K562 (cell line): ENCODE data around the gene PPP2R3B. TPM values are rescaled to one million over a fixed set of nuclear protein-coding genes. Genes with fewer than 3 reads are reported as not detected.

ENCODE experiments used
- ATAC-seq: fragments of 200-7000 bp; cut with Tn5 transposase; 3 replicates; pipeline ENCODE4 v1.9.1; 2020; ENCODE audit warnings: moderate library complexity
- BruUV-seq: library from RNA; stranded (reverse); fragments of 400-500 nt; replicated peaks from 2 replicates; lab custom pipeline; 2021; lab: Mats Ljungman, UMichigan
- CTCF ChIA-PET: fragments of 300-600 bp; formaldehyde crosslinking; extraction: SDS; loops from one replicate; lab custom pipeline; 2021; ENCODE audit warnings: low intra/inter-chr PET ratio; lab: Yijun Ruan, JAX
- POLR2A ChIA-PET: fragments of 300-600, 350-650 bp; sonication (Branson Sonifier 250); formaldehyde crosslinking; extraction: SDS; loops from one replicate; lab custom pipeline; 2021; ENCODE audit warnings: antibody characterized with exemption, inconsistent platforms; lab: Yijun Ruan, JAX
- DNase-seq, 4 experiments: peaks; one replicate each; pipeline versions ENCODE4 v3.0.0 to v3.0.0-alpha.2; 2011 to 2018; ENCODE audit warnings: low spot score in 3 of 4, mixed read lengths in 3 of 4; ENCODE audit errors: extremely low read depth in 1 of 4
- FAIRE-seq: peaks from 2 replicates; lab custom pipeline; 2011; peaks lifted over from hg19 to GRCh38; lab: Jason Lieb, UNC
- H2AFZ ChIP-seq: 2 replicates; pipeline ENCODE4 v1.6.0; 2011; ENCODE audit warnings: low read depth, low read length, control low read depth, inconsistent platforms
- H3K27ac ChIP-seq: fragments of 200-600 bp; 3 replicates; pipeline ENCODE4 v1.8.0; 2011; ENCODE audit warnings: low read depth, mild to moderate bottlenecking, control low read depth, inconsistent platforms, low read length, moderate library complexity, mixed read lengths; ENCODE audit errors: extremely low read depth
- H3K27me3 ChIP-seq, 2 experiments: fragments of 300-600 bp in 1 of 2; 2 replicates in 1 of 2; 3 replicates in 1 of 2; pipeline versions ENCODE4 v1.6.0 to v1.8.0; 2011; ENCODE audit warnings: inconsistent platforms in 2 of 2, low read length in 2 of 2, mild to moderate bottlenecking in 1 of 2, mixed read lengths in 1 of 2, moderate library complexity in 1 of 2; ENCODE audit not compliant: control insufficient read depth in 2 of 2, insufficient read depth in 2 of 2
- H3K36me3 ChIP-seq: fragments of 300-600 bp; 3 replicates; pipeline ENCODE4 v1.8.0; 2011; ENCODE audit warnings: mild to moderate bottlenecking, low read length, inconsistent platforms; ENCODE audit not compliant: control insufficient read depth, insufficient read depth
- H3K4me1 ChIP-seq, 2 experiments: fragments of 200-600 bp in 1 of 2; replicated peaks in 1 of 2; 2 replicates in 1 of 2; 3 replicates in 1 of 2; pipeline versions ENCODE4 v1.5.1 to v1.8.0; 2011; ENCODE audit warnings: inconsistent platforms in 2 of 2, low read length in 2 of 2, mild to moderate bottlenecking in 1 of 2, mixed read lengths in 1 of 2, moderate library complexity in 1 of 2; ENCODE audit not compliant: control insufficient read depth in 2 of 2, insufficient read depth in 2 of 2
- H3K4me2 ChIP-seq: 2 replicates; pipeline ENCODE4 v1.6.1; 2011; ENCODE audit warnings: low read length, control low read depth, inconsistent platforms, mixed read lengths; ENCODE audit not compliant: insufficient read depth
- H3K4me3 ChIP-seq: fragments of 200-600 bp; sonication (generic), shearing (Covaris generic); 2 replicates; pipeline ENCODE4 v1.5.1; 2016; ENCODE audit warnings: control low read depth, inconsistent platforms
- H3K79me2 ChIP-seq: fragments of 200-600 bp; 3 replicates; pipeline ENCODE4 v1.8.0; 2011; ENCODE audit warnings: low read length, inconsistent platforms; ENCODE audit not compliant: control insufficient read depth, insufficient read depth
- H3K9ac ChIP-seq, 2 experiments: 2 replicates each; pipeline versions ENCODE4 v1.6.0 to v1.6.1; 2011; ENCODE audit warnings: low read depth in 2 of 2, low read length in 2 of 2, control low read depth in 1 of 2, inconsistent platforms in 1 of 2, mild to moderate bottlenecking in 1 of 2, mixed read lengths in 1 of 2; ENCODE audit not compliant: insufficient read depth in 1 of 2
- H3K9me1 ChIP-seq: one replicate; pipeline ENCODE4 v1.6.0; 2011; ENCODE audit warnings: inconsistent platforms, mild to moderate bottlenecking, low read length, moderate library complexity; ENCODE audit not compliant: control insufficient read depth, insufficient read depth
- H3K9me3 ChIP-seq: replicated peaks from 2 replicates; pipeline ENCODE4 v1.5.1; 2011; ENCODE audit warnings: low read depth, low read length, inconsistent platforms; ENCODE audit not compliant: control insufficient read depth, insufficient read depth
- H4K20me1 ChIP-seq: replicated peaks from 2 replicates; pipeline ENCODE4 v1.6.1; 2011; ENCODE audit warnings: low read length, inconsistent platforms, mixed read lengths; ENCODE audit not compliant: control insufficient read depth, insufficient read depth
- DNMT1 ChIP-seq: fragments of 450-650 bp; IDR thresholded peaks from 2 replicates; pipeline ENCODE4 v1.6.1; 2016; ENCODE audit warnings: antibody characterized with exemption, mild to moderate bottlenecking
- DPF2 ChIP-seq: fragments of 450-650 bp; IDR thresholded peaks from 2 replicates; pipeline ENCODE4 v1.6.1; 2016
- E2F8 ChIP-seq: fragments of 450-650 bp; IDR thresholded peaks from 2 replicates; pipeline ENCODE4 v1.7.1; 2018; ENCODE audit warnings: mild to moderate bottlenecking, low read depth; ENCODE audit not compliant: partially characterized antibody
- ETS1 ChIP-seq: conservative IDR thresholded peaks from 2 replicates; pipeline ENCODE4 v1.6.1; 2011; ENCODE audit warnings: low read depth, mild to moderate bottlenecking, low read length; ENCODE audit not compliant: control insufficient read depth
- HOXB6 ChIP-seq: fragments of 250-450 bp; sonication (Bioruptor Pico); IDR thresholded peaks from 2 replicates; pipeline ENCODE4 v1.5.1; 2022; ENCODE audit warnings: mild to moderate bottlenecking, borderline replicate concordance
- IRF2 ChIP-seq: sonication (generic); formaldehyde crosslinking; IDR thresholded peaks from 2 replicates; pipeline ENCODE4 v1.8.1; 2022; ENCODE audit warnings: mild to moderate bottlenecking, missing genetic modification reagents
- JUNB ChIP-seq: fragments of 450-650 bp; formaldehyde crosslinking; conservative IDR thresholded peaks from 2 replicates; pipeline ENCODE4 v1.4.0; 2020; ENCODE audit warnings: mild to moderate bottlenecking
- NFXL1 ChIP-seq: fragments of 450-650 bp; formaldehyde crosslinking; IDR thresholded peaks from 2 replicates; pipeline ENCODE4 v1.4.0; 2021; ENCODE audit warnings: mild to moderate bottlenecking
- POLR2AphosphoS2 ChIP-seq: IDR thresholded peaks from 2 replicates; pipeline ENCODE4 v1.6.1; 2012; ENCODE audit warnings: low read length, improper control_type of control experiment
- PYGO2 ChIP-seq: fragments of 450-650 bp; IDR thresholded peaks from 2 replicates; pipeline ENCODE4 v1.6.1; 2016; ENCODE audit warnings: mild to moderate bottlenecking, missing genetic modification characterization, moderate library complexity, missing compliant biosample characterization
- RBM25 ChIP-seq: fragments of 200-400 bp; formaldehyde crosslinking; IDR thresholded peaks from 2 replicates; pipeline ENCODE4 v1.6.1; 2018; ENCODE audit warnings: low read length, low read depth, moderate library complexity; ENCODE audit not compliant: severe bottlenecking
- RFX1 ChIP-seq: fragments of 450-650 bp; IDR thresholded peaks from 2 replicates; pipeline ENCODE4 v1.6.1; 2016; ENCODE audit warnings: mild to moderate bottlenecking, moderate library complexity
- ZBTB26 ChIP-seq: fragments of 450-650 bp; formaldehyde crosslinking; IDR thresholded peaks from 2 replicates; pipeline ENCODE4 v1.4.0; 2022; ENCODE audit warnings: missing genetic modification characterization
- ZNF24 ChIP-seq: fragments of 450-650 bp; IDR thresholded peaks from 2 replicates; pipeline ENCODE4 v1.6.1; 2016
- ZNF253 ChIP-seq: fragments of 250-450 bp; sonication (Bioruptor Pico); conservative IDR thresholded peaks from 2 replicates; pipeline ENCODE4 v1.6.1; 2021; ENCODE audit warnings: mild to moderate bottlenecking
- WGBS: fragments of 100-300 bp; shearing (Covaris generic); methylation state at CpG from one replicate; pipeline ENCODE4 v1.1.6; 2016; ENCODE audit warnings: low coverage, mixed read lengths; ENCODE audit not compliant: insufficient coverage; ENCODE audit errors: missing lambda C conversion rate; 5-methylcytosine and 5-hydroxymethylcytosine counted together
- in situ Hi-C: fragments of 300-500 bp; cut with MboI; formaldehyde crosslinking; loops from 4 replicates; pipeline ENCODE4 v1.15.0; 2018; ENCODE audit warnings: inconsistent platforms, mixed read lengths
- intact Hi-C: fragments of 100-400 bp; cut with micrococcal nuclease; formaldehyde crosslinking; loops from 2 replicates; pipeline ENCODE4 v1.14.2; 2022
- polyA plus RNA-seq, 8 experiments: library from polyadenylated mRNA; depleted of rRNA in 4 of 8; stranded (reverse) in 5 of 8; unstranded in 3 of 8; fragments of >200 nt; fragmentation: Nextera tagmentation in 2 of 8; fragmentation: Illumina TruSeq in 1 of 8; extraction: Ambion mirVana in 2 of 8; extraction: Trizol in 1 of 8; gene quantifications; 2 replicates each; pipeline versions ENCODE4 v1.2.1 to v1.2.3, GENCODE V29; 2011 to 2014; ENCODE audit warnings: inconsistent platforms in 1 of 8, missing spikeins in 1 of 8
- total RNA-seq, 7 experiments: library from RNA; depleted of rRNA in 6 of 7; stranded (reverse); fragments of >200 nt in 6 of 7; fragmentation: Illumina TruSeq in 2 of 7; extraction: Trizol in 2 of 7; gene quantifications; 2 replicates each; pipeline versions ENCODE4 v1.2.1 to v1.2.3, GENCODE V29; 2011 to 2021; ENCODE audit warnings: low replicate concordance in 1 of 7

Gene PPP2R3B
- total and polyA plus RNA-seq, 9 of the 15 experiments (the other 6 are each of a cell fraction or from before 2014, with no cell fraction given), result 0.04 to 18.2 (median 8.2) TPM; not detected in 1

- no TSS peak for BruUV-seq
- DNase-seq (no peak), FAIRE-seq (no peak), ATAC-seq (no peak; the same call in 1 of the 3 replicates)
- Histone ChIP-seq H2AFZ (no peak overlapping the region), H4K20me1 (no peaks in the 10 kb centered on the region), H3K4me1 (peaks cover 0 to 7% of the 10 kb centered on the region in 2 experiments; a peak in 2 of 5 replicates), H3K79me2 (no peaks in the 10 kb centered on the region), H3K9me1 (no peaks in the 10 kb centered on the region), H3K36me3 (no peaks in the 10 kb centered on the region), H3K4me2 (no peak overlapping the region), H3K4me3 (no peak overlapping the region), H3K9ac (no peak overlapping the region), H3K27ac (no peak overlapping the region), H3K9me3 (no peaks in the 10 kb centered on the region), H3K27me3 (peaks cover 9 to 43% of the 10 kb centered on the region in 2 experiments; a peak in 3 of 5 replicates)
- CTCF ChIA-PET, result no interaction called here
- intact Hi-C loops (no loop called here), in situ Hi-C loops (no loop called here)
- POLR2A ChIA-PET, result no interaction called here
- WGBS, result 22% methylated on average over 7 of the region's 21 CpGs
- TF ChIP-seq ZBTB26 (CRISPR knock-in tag) (no peak), IRF2 (CRISPR knock-in tag) (no peak), DNMT1 (no peak), ZNF253 (no peak), E2F8 (no peak), JUNB (no peak), RFX1 (no peak), POLR2AphosphoS2 (no peak), NFXL1 (no peak), HOXB6 (CRISPR knock-in tag) (no peak), PYGO2 (tag) (no peak), ZNF24 (no peak), ETS1 (no peak), RBM25 (no peak), DPF2 (no peak)
These were observed 44.3 kb upstream of the PPP2R3B start for GRCh38 chrX:431056-431455.
